ENCODE measurements around the gene MRPS7. TPM values are rescaled to one million over a fixed set of nuclear protein-coding genes. Genes with fewer than 3 reads are reported as not detected.
"Not testable (repeated sequence)": the region's sequence is repeated elsewhere in the genome, so short reads cannot be mapped to it uniquely, and the experiment has no call there.

The MRPS7 gene
- total RNA-seq, 1 experiment from 2014 or later = 113 TPM

DNA sequence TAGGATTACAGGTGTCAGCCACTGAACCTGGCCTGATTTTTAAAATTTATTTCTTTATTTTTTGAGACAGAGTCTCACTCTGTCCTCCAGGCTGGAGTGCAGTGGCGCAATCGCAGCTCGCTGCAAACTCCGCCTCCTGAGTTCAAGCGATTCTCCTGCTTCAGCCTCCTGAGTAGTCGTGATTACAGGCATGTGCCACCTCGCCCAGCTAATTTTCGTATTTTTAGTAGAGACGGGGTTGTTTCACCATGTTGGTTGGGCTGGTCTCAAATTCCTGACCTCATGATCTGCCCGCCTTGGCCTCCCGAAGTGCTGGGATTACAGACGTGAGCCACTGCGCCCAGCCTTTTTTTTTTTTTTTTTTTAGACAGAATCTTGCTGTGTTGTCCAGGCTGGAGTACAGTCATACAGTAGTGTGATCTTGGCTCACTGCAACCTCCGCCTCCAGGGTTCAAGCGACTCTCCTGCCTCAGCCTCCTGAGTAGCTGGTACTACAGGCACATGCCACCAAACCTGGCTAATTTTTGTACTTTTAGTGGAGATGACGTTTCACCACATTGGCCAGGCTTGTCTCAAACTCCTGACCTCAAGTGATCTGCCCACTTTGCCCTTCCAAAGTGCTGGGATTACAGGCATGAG is 31.2 kb downstream of the MRPS7 start:
- not testable (repeated sequence) for H3K36me3 ChIP-seq; H3K4me3 ChIP-seq; H3K27me3 ChIP-seq (replicated peaks); DNase-seq (ENCODE audit: low read depth in 1 of 2, low spot score in 2 of 2); H3K9me3 ChIP-seq (replicated peaks); H3K4me1 ChIP-seq (replicated peaks); H3K27ac ChIP-seq

DNA sequence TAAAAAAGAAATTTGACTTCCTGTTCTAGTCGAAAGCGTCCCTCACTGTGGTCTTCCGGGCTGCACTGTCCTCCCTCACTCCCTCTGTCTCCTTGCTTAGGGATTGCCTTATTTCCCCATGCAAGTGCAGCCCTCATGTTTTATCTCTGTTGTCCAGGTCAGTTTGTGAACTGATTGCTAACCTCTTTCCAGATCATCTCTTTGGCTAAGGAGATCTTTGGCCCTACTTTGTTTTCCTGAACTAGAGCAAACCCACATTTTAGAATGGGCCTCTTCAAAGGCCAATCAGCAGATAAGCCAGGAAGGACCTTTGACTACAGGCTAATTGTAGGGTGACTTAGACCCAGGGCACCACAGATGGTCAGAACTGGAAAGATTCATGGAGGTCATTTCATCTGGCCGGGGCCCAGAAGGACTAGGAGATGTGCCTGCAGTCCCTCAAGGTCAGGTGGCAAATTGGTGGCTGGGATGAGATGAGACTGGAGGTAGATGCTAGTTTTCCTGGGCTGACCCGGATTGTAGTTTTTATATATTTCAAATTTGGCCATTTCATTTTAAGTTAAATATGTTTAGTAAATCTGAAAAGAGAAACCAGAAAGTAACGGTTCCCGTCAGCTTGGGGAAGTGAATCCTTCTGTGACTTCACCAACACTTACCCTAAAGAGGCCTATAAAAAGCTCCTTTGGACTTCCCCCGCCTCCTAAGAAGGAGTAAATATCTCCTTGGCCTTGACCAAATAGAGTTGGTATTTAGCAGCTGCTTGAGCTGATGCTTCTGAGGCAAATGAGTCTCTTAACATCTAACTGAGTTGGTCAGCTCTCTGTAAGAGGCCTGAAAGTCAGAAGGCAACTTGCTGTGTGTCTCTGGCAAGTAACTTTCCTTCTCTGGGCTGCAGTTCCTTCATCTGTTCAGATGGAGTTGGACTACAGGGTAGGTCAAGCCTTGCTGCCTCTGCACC is 33.8 kb downstream of the MRPS7 start:
- DNase-seq (ENCODE audit: low read depth in 1 of 2, low spot score in 2 of 2) = no peak
- 0 out of 2 replicates have a peak, but pooled peaks cover 2% of the 10 kb centered on the region for H3K9me3 ChIP-seq (replicated peaks)
- H3K36me3 ChIP-seq = no peaks in the 10 kb centered on the region
- no peaks in the 10 kb centered on the region for H3K27me3 ChIP-seq (replicated peaks)
- no peak overlapping the region for H3K4me3 ChIP-seq
- no peak overlapping the region for H3K27ac ChIP-seq
- H3K4me1 ChIP-seq (replicated peaks) = no peaks in the 10 kb centered on the region

DNA sequence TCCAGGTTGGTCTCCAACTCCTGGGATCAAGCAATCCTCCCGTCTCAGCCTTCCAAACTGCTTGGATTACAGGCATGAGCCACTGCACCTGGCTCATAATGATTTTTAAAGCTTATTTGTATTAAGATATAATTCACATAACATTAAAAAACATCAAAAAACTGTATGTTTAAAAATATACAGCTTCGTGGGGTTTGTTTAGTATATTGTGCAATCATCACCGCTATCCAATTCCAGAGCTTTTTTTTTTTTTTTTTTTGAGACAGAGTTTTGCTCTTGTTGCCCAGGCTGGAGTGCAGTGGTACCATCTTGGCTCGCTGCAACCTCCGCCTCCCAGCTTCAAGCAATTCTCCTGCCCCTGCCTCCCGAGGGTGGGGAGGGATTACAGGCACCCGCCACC is 38.6 kb downstream of the MRPS7 start:
- 0 out of 2 replicates have a peak, but pooled peaks cover 2% of the 10 kb centered on the region for H3K9me3 ChIP-seq (replicated peaks)
- no peaks in the 10 kb centered on the region for H3K36me3 ChIP-seq
- H3K4me1 ChIP-seq (replicated peaks) = no peaks in the 10 kb centered on the region
- no peak overlapping the region for H3K4me3 ChIP-seq
- H3K27ac ChIP-seq = no peak overlapping the region
- H3K27me3 ChIP-seq (replicated peaks) = no peaks in the 10 kb centered on the region
- no peak for DNase-seq (ENCODE audit: low read depth in 1 of 2, low spot score in 2 of 2)

DNA sequence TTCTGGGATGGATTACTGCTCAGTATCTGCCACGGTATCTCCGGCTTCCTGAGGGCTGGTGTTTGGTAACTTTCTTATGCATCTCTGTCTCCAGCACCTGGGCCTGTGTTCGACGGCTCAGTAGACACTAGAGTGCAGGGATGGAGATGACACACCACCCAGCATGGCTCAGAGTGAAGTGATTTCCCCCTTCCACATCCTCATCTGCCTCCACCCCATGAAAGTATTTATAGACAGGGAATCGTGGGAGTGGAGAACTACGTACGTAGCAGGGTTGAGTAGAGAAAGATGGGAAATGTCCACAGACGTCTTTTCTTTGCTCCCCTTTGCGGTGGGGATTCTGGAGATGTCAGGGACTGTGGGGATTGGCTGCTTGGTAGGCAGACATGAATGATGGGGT is 39.4 kb downstream of the MRPS7 start:
- Histone ChIP-seq H3K4me3 (no peak overlapping the region), H3K27ac (no peak overlapping the region)
- DNase-seq (ENCODE audit: low read depth in 1 of 2, low spot score in 2 of 2) = no peak

DNA sequence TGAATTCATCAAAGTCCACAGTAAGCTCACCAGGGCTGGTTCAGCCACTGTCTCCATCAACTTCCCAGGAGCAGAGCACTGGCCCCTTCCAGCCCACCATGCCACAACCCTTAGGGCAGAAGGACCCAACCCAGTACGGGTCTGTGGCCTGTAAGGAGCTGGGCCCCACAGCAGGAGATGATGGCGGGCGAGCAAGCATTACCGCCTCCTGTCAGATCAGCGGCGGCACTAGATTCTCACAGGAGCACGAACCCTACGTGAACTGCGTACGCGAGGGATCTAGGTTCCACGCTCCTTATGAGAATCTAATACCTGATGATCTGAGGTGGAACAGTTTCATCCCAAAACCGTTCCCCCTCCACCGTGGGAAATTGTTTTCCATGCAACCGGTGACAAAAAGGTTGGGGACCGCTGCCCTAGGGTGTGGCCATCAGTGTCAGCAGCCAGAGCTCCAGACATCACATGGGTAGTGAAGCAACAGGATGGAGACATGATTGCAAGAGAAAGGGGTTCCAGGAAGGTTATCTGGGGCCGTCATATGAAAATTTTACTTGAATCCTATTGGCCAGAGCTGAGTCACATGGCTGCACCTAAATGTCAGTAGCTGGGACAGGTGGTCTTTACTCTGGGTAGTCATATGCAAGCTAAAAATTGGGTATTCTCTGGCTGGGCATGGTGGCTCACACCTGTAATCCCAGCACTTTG is 40.0 kb downstream of the MRPS7 start:
- no peak overlapping the region for H3K4me3 ChIP-seq
- no peaks in the 10 kb centered on the region for H3K27me3 ChIP-seq (replicated peaks)
- no peak overlapping the region for H3K27ac ChIP-seq
- no peaks in the 10 kb centered on the region for H3K36me3 ChIP-seq
- no peak for DNase-seq (ENCODE audit: low read depth in 1 of 2, low spot score in 2 of 2)
- no peaks in the 10 kb centered on the region for H3K4me1 ChIP-seq (replicated peaks)
- 0 out of 2 replicates have a peak, but pooled peaks cover 2% of the 10 kb centered on the region for H3K9me3 ChIP-seq (replicated peaks)

More for the DNA sequence above, 39.4 kb downstream of the MRPS7 start:
- Histone ChIP-seq H3K27me3 (replicated peaks) (no peaks in the 10 kb centered on the region), H3K9me3 (replicated peaks) (0 out of 2 replicates have a peak, but pooled peaks cover 2% of the 10 kb centered on the region), H3K4me1 (replicated peaks) (no peaks in the 10 kb centered on the region), H3K36me3 (no peaks in the 10 kb centered on the region)

DNA sequence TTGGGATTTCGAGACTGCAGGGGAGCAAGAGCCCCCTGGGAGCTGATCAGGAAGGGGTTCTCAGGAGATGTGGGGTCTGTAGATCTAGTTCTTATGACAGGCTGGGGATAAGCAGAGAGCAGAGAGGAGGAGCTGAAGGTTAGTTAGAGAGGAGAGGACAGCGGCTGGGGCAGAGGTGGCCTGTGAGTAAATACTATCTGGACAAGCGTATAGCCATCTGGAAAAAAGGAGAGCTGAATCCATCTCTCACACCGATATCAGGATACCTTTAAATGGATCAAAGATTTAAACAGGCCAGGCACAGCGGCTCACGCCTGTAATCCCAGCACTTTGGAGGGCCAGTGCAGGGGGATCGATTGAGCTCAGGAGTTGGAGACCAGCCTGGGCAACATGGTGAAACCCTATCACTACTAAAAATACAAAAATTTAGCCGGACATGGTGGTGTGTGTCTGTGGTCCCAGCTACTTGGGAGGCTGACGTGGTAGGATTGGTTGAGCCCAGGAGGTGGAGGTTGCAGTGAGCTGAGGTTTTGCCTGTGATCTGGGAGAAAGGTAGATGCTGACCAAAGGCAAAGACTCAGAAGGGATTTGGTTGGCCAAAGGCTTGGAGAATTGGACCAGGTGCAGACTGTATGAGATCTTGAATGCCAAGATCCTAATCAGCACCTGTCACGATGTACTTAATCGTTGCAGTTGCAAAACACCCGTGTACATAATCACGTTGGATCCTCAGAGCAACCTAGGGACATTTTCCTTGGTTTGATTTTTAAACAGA is 46.5 kb downstream of the MRPS7 start:
- no peak for DNase-seq (ENCODE audit: low read depth in 1 of 2, low spot score in 2 of 2)
- no peaks in the 10 kb centered on the region for H3K36me3 ChIP-seq
- no peak overlapping the region for H3K27ac ChIP-seq
- no peaks in the 10 kb centered on the region for H3K4me1 ChIP-seq (replicated peaks)
- H3K4me3 ChIP-seq = no peak overlapping the region
- no peaks in the 10 kb centered on the region for H3K27me3 ChIP-seq (replicated peaks)
- H3K9me3 ChIP-seq (replicated peaks) = no peaks in the 10 kb centered on the region

DNA sequence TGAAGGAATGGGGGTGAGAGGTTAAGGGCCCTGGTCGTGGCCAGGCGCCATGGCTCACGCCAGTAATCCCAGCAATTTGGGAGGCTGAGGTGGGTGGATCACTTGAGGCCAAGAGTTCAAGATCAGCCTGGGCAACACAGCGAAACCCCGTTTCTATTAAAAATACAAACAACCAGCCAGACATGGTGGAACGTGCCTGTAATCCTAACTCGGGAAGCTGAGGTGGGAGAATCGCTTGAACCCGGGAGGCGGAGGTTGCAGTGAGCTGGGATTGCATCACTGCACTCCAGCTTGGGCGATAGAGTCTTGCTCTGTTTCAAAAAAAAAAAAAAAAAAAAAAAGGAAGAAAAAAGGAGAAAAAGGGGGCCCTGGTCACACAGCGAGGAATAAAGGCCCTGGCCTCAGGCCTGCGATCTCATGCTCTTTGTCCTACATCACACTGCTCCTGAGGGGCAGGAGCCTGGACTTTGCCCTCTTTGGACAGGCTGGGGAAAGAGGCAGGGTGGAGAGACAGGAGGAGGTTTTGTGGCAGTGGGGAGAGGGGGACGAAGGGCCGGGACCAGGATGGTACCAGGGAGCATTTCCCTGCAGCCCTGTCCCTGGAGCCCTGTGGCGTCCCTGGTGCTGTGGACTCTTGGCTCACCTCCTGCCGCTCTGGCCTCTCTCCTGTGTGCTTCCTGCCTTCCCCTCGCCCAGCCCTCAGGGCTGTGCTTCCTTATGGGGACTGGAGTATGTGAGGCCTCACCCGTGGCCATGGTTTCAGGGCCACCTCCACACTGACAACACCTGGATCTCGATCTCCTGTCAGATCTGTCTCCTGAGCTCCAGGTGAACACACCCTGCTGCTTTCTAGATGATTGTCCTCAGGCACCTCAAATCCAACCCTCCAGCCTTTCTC is 47.3 kb downstream of the MRPS7 start:
- DNase-seq (ENCODE audit: low read depth in 1 of 2, low spot score in 2 of 2) = no peak
- Histone ChIP-seq H3K4me1 (replicated peaks) (no peaks in the 10 kb centered on the region), H3K36me3 (no peaks in the 10 kb centered on the region), H3K27ac (no peak overlapping the region), H3K4me3 (no peak overlapping the region), H3K27me3 (replicated peaks) (no peaks in the 10 kb centered on the region), H3K9me3 (replicated peaks) (no peaks in the 10 kb centered on the region)

DNA sequence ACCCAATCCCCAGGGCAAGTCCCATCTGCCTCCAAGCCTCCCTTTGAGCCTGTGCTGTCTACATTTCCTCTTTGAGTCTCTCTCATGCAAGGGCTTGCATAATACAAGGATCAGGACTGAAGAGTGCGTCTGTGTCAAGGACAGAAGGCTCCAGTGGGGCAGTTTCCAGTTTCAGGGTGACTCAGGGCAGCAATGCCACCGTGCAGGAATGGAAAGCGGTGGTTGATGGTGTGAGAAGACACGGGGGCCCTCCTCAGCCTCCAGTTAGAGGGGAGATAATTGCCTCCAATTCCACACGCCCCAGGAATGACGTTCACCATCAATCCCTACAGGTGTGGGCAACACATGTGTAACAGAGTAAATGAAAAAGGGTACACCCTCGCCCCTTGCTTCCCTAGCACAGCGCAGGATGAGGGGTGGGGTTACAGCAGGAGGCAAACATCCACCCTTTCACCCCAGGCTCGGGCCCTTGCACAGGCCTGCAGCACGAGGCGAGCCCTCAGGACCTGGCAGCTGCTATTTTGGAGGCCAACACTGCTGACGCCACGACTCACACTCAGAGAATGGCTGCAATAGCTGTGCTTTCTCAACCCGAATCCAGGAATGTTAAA is 52.4 kb downstream of the MRPS7 start:
- peaks cover 16% of the 10 kb centered on the region for H3K36me3 ChIP-seq
- H3K27ac ChIP-seq = no peak overlapping the region
- DNase-seq (ENCODE audit: low read depth in 1 of 2, low spot score in 2 of 2) = no peak
- no peaks in the 10 kb centered on the region for H3K27me3 ChIP-seq (replicated peaks)
- no peak overlapping the region for H3K4me3 ChIP-seq
- no peaks in the 10 kb centered on the region for H3K4me1 ChIP-seq (replicated peaks)
- no peaks in the 10 kb centered on the region for H3K9me3 ChIP-seq (replicated peaks)

DNA sequence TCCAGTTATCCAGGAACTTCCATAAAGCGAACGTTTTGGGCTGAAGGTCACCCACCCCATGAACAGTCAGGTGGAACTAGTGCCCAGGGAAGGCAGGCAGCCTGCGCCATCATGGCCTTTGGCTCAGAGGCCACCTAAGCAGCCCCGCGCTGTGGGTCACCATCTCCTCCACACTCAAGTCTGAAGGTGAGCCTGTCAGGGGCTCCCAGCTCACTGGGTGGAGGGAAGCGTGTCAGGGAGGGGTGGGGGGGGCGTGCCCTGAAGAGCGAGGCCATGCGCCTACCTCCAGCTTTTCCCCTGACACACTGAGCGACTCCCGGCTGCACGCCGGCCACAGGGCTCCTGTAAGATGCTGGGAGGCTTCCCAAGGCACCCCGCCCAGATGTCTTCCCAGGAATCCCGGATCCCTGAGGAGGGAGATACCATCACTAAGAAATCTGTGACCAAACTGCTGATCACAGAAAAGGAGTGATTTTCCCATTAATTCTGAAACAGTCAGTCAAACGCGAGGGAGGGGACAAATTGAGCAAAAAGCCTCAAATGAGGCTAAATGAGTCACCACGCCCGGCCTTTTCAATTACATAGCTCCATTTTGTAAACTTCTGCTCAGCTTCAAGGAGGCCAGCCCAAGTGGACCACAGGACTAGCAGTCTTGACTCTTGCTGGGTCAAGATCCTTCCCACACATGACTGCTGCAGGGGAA is 54.0 kb downstream of the MRPS7 start:
- no peaks in the 10 kb centered on the region for H3K4me1 ChIP-seq (replicated peaks)
- no peak overlapping the region for H3K4me3 ChIP-seq
- no peaks in the 10 kb centered on the region for H3K27me3 ChIP-seq (replicated peaks)
- no peaks in the 10 kb centered on the region for H3K9me3 ChIP-seq (replicated peaks)
- DNase-seq (ENCODE audit: low read depth in 1 of 2, low spot score in 2 of 2) = no peak
- H3K36me3 ChIP-seq = peaks cover 29% of the 10 kb centered on the region
- no peak overlapping the region for H3K27ac ChIP-seq

Measured in SJSA1 (cell line).